MM.1S (cell line): Measurements from ENCODE around the gene NTN4.

ENCODE experiments used
- DNase-seq: peaks from one replicate; pipeline ENCODE4 v3.0.0-alpha.2; 2015
- H2AFZ ChIP-seq: fragments of 300-600 bp; sonication (generic); 2 replicates; pipeline ENCODE4 v1.6.0; 2016; ENCODE audit warnings: antibody characterized with exemption, low read length
- H3F3A ChIP-seq: fragments of 300-600 bp; sonication (generic); 2 replicates; pipeline ENCODE4 v1.6.1; 2016; ENCODE audit warnings: mild to moderate bottlenecking, antibody characterized with exemption, low read length, moderate library complexity, mixed read lengths; ENCODE audit not compliant: insufficient read depth
- H3K27ac ChIP-seq: fragments of 300-600 bp; sonication (generic); 2 replicates; pipeline ENCODE4 v1.5.1; 2016; ENCODE audit warnings: mild to moderate bottlenecking, low read length
- H3K27me3 ChIP-seq: fragments of 300-600 bp; sonication (generic); replicated peaks from 2 replicates; pipeline ENCODE4 v1.6.0; 2016; ENCODE audit warnings: low read length; ENCODE audit not compliant: insufficient read depth
- H3K36me3 ChIP-seq: fragments of 300-600 bp; sonication (generic); replicated peaks from 2 replicates; pipeline ENCODE4 v1.6.1; 2016; ENCODE audit warnings: mild to moderate bottlenecking, low read length, mixed read lengths; ENCODE audit not compliant: insufficient read depth
- H3K4me1 ChIP-seq: fragments of 300-600 bp; sonication (generic); 2 replicates; pipeline ENCODE4 v1.6.1; 2016; ENCODE audit warnings: low read length, mixed read lengths
- H3K4me2 ChIP-seq: fragments of 300-600 bp; sonication (generic); 2 replicates; pipeline ENCODE4 v1.6.0; 2016; ENCODE audit warnings: low read depth, low read length
- H3K4me3 ChIP-seq: fragments of 300-600 bp; sonication (generic); 2 replicates; pipeline ENCODE4 v1.5.1; 2016; ENCODE audit warnings: low read length, mixed read lengths
- H3K79me2 ChIP-seq: fragments of 300-600 bp; sonication (generic); 2 replicates; pipeline ENCODE4 v1.6.1; 2016; ENCODE audit warnings: mixed run types, low read length, mixed read lengths
- H3K9ac ChIP-seq: fragments of 300-600 bp; sonication (generic); 2 replicates; pipeline ENCODE4 v1.6.1; 2016; ENCODE audit warnings: low read length, mixed read lengths
- H3K9me2 ChIP-seq: fragments of 300-600 bp; sonication (generic); replicated peaks from 2 replicates; pipeline ENCODE4 v1.6.1; 2016; ENCODE audit warnings: mild to moderate bottlenecking, low read length, mixed read lengths; ENCODE audit not compliant: insufficient read depth
- H3K9me3 ChIP-seq: fragments of 300-600 bp; sonication (generic); replicated peaks from 2 replicates; pipeline ENCODE4 v1.6.1; 2016; ENCODE audit warnings: mild to moderate bottlenecking, low read length, mixed read lengths; ENCODE audit not compliant: insufficient read depth
- H4K20me1 ChIP-seq: fragments of 300-600 bp; sonication (generic); 2 replicates; pipeline ENCODE4 v1.6.1; 2016; ENCODE audit warnings: mild to moderate bottlenecking, low read length, moderate library complexity, mixed read lengths; ENCODE audit not compliant: insufficient read depth
- EZH2 ChIP-seq: fragments of 300-600 bp; sonication (generic); optimal IDR thresholded peaks from 2 replicates; pipeline ENCODE3; 2017; ENCODE audit warnings: low read depth, mild to moderate bottlenecking, antibody characterized with exemption, low read length, mixed read lengths
- EZH2phosphoT487 ChIP-seq: fragments of 300-600 bp; sonication (generic); IDR thresholded peaks from 2 replicates; pipeline ENCODE4 v1.6.1; 2018; ENCODE audit warnings: antibody characterized with exemption, low read length
- TF ChIP-seq, protein P1 (sequence below): fragments of 300-600 bp; sonication (generic); IDR thresholded peaks from 2 replicates; pipeline ENCODE4 v1.5.1; 2016; ENCODE audit warnings: antibody characterized with exemption, low read length, mixed read lengths

The NTN4 gene

DNA sequence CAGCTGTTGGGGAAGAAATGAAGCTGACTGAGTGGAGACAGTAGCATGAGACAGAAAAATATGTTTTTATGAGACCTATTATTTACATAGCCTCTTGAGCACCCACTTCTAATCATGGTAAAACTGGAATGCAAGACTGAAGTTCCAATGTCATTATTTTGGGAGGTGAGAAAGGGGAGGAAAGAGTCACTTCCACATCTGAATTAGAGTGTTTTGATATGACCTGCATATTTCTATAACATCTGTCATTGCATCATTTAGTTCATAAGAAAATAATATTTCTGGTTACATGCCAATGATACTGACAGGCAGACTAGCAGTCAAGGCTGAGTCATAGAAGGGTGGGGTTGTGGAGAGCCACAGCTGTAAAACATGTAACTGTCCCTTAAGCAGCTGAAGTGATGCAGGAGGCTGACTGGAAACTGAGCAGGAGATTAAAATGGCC is 26.7 kb downstream of the NTN4 start:
- Histone ChIP-seq H3K9me2 (no peaks in the 10 kb centered on the region), H3K4me3 (no peak overlapping the region), H3K4me2 (no peak overlapping the region), H3K4me1 (peaks cover 6% of the 10 kb centered on the region; the same call in 1 of the 2 replicates), H2AFZ (no peak overlapping the region), H3F3A (no peaks in the 10 kb centered on the region), H3K36me3 (no peaks in the 10 kb centered on the region), H3K79me2 (no peaks in the 10 kb centered on the region), H3K9ac (no peak overlapping the region), H3K9me3 (no peaks in the 10 kb centered on the region), H3K27ac (no peak overlapping the region), H3K27me3 (no peaks in the 10 kb centered on the region), H4K20me1 (no peaks in the 10 kb centered on the region)
- TF ChIP-seq, protein P1, sequence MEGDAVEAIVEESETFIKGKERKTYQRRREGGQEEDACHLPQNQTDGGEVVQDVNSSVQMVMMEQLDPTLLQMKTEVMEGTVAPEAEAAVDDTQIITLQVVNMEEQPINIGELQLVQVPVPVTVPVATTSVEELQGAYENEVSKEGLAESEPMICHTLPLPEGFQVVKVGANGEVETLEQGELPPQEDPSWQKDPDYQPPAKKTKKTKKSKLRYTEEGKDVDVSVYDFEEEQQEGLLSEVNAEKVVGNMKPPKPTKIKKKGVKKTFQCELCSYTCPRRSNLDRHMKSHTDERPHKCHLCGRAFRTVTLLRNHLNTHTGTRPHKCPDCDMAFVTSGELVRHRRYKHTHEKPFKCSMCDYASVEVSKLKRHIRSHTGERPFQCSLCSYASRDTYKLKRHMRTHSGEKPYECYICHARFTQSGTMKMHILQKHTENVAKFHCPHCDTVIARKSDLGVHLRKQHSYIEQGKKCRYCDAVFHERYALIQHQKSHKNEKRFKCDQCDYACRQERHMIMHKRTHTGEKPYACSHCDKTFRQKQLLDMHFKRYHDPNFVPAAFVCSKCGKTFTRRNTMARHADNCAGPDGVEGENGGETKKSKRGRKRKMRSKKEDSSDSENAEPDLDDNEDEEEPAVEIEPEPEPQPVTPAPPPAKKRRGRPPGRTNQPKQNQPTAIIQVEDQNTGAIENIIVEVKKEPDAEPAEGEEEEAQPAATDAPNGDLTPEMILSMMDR: no peak
- TF ChIP-seq EZH2phosphoT487 (no peak), EZH2 (no peak)
- no peak for DNase-seq

DNA sequence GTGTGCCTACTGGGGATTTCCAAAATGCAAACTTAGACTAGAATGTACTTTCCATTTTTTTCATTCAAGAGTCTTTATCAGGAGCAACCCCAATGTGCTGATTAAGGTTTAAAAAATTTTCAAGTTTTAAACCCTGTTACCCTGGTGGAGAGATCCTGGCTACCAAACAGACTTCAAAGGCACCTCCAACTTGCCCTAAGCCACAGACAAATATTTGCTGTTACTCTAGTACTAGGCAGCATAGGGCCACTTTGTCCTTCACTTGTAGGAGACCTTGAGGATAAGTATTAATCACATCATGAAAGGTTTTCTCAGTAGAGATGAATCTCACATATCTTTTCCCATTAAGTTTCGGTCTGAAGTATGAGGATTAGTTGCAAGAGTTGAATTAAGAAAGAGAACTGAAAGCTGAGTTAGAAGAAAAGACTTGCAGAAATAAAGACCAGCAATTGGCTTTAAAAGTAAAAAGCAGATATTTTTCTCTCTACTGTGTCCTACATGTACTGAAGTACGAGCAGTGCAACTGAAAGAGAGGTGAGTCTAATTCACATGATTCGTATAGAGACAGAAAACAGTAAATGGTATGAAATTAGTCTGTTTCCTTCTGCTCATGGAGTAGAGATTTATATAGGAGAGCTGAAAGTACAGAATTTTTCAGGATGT is 28.3 kb downstream of the NTN4 start:
- H3K36me3 ChIP-seq: no peaks in the 10 kb centered on the region
- H3K9me3 ChIP-seq: no peaks in the 10 kb centered on the region
- no peaks in the 10 kb centered on the region for H4K20me1 ChIP-seq
- no peaks in the 10 kb centered on the region for H3F3A ChIP-seq
- H3K9me2 ChIP-seq: no peaks in the 10 kb centered on the region
- H3K9ac ChIP-seq: no peak overlapping the region
- peaks cover 6% of the 10 kb centered on the region; the same call in 1 of the 2 replicates for H3K4me1 ChIP-seq
- no peak overlapping the region for H2AFZ ChIP-seq
- H3K4me3 ChIP-seq: no peak overlapping the region
- no peak overlapping the region for H3K4me2 ChIP-seq
- H3K27me3 ChIP-seq: no peaks in the 10 kb centered on the region
- DNase-seq: peak; percentile 11
- H3K79me2 ChIP-seq: no peaks in the 10 kb centered on the region
- no peak overlapping the region for H3K27ac ChIP-seq
- TF ChIP-seq, protein P1: no peak
- no peak for TF ChIP-seq EZH2phosphoT487
- no peak for TF ChIP-seq EZH2

DNA sequence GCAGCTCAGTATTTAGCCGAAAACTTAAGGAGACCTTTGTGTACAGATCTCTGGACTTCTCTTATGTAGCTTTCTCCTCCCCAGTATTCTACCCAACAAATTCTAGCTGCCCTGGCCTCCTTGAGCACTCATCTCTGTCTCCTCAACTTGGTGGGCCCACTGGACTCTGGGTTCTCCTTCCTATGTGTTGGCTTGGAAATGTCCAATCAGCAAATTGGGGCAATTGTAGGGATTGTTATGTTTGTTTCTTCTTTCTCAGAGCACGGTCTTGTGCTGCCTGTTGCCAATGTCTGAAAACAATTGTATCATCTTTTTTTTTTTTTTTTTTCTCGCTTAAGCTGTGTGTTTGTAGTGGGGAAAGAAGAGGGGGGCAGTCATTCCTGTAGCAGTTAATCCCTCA is 30.2 kb downstream of the NTN4 start:
- Histone ChIP-seq H3K27me3 (no peaks in the 10 kb centered on the region), H3K79me2 (no peaks in the 10 kb centered on the region), H3K4me2 (no peak overlapping the region), H3K4me3 (no peak overlapping the region), H3F3A (no peaks in the 10 kb centered on the region), H3K9ac (no peak overlapping the region), H3K36me3 (no peaks in the 10 kb centered on the region), H3K4me1 (peaks cover 6% of the 10 kb centered on the region; the same call in 1 of the 2 replicates), H4K20me1 (no peaks in the 10 kb centered on the region), H3K9me3 (no peaks in the 10 kb centered on the region), H2AFZ (no peak overlapping the region), H3K27ac (no peak overlapping the region), H3K9me2 (no peaks in the 10 kb centered on the region)
- TF ChIP-seq, protein P1: no peak
- TF ChIP-seq EZH2 (no peak), EZH2phosphoT487 (no peak)
- DNase-seq: no peak
